Ramos (cell line): ENCODE measurements around the gene AAMP.

Source experiments
- in situ Hi-C: fragments of 300-500 bp; cut with MboI; formaldehyde crosslinking; loops from one replicate; pipeline ENCODE4 v1.14.3; 2022; ENCODE audit warnings: low sequenced_read_pairs; ENCODE audit not compliant: unreplicated experiment

The AAMP gene

DNA sequence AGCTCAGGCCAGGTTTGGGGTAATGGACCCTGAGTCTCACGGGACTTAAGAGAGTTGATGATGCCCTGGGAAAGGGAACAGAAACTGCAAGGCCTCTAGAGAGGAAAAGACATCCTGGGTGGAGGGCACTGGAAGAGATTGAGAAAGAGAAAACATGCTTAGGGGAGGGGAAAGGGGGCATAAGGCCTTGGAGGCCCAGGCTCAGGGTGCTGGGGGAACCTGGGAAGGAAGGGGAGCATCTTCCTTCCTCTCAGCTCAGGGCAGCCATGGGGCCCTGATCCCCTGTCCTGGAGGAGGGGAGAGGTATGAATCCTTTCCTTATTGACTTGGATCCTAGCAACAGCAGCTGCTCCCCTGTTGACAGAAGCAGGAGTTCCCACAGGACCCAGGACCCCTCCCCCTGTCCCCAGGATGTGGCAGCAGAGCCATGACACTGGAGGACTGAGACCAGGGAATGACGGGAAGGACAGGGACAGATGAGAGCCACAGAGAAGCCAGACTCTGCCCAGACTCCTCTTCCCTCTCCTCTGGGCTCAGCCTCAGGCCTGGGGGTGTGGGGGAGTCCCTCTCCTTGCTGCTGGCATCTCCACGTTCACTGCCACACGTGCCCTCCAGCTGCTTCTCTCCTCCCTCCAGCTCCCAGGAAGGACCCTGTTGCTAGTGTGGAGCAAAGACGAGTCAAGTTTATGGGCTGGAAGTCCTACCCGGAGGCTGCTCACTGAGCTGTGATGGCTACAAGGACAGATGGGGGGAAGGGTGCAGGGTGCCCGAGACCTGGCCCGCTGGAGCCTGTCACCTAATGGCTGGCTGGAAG lies 8.3 kb downstream of the AAMP start:
- in situ Hi-C loops, result no loop called here

- in situ Hi-C loops, result no loop called here
Observed at GRCh38 chr2:218260742-218261422, 9.1 kb downstream of the AAMP start, which contains the start of gene GPBAR1. TSS of gene GPBAR1 (plus strand) at chr2:218261015. CDS start at chr2:218262725, 1,710 bp downstream.

DNA sequence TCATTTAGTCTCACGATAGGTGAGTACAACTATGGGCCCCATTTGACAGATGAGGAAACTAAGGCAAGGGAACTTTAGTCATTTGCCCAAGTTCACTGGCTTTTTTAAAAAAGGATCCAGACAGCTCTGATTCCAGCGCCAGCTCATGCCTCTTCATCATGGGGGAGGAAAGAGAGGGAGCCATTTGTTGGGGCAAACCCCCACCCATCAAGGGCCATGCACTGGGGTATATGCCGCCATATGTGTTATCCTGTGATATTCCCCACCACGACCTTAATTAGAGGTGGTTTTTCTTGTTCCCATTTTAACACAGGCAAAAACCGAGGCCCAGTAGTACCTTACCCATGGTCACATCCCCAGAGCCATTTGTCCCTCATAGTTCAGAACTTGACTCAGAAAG lies 9.8 kb downstream of the AAMP start:
- in situ Hi-C loops, result no loop called here

DNA sequence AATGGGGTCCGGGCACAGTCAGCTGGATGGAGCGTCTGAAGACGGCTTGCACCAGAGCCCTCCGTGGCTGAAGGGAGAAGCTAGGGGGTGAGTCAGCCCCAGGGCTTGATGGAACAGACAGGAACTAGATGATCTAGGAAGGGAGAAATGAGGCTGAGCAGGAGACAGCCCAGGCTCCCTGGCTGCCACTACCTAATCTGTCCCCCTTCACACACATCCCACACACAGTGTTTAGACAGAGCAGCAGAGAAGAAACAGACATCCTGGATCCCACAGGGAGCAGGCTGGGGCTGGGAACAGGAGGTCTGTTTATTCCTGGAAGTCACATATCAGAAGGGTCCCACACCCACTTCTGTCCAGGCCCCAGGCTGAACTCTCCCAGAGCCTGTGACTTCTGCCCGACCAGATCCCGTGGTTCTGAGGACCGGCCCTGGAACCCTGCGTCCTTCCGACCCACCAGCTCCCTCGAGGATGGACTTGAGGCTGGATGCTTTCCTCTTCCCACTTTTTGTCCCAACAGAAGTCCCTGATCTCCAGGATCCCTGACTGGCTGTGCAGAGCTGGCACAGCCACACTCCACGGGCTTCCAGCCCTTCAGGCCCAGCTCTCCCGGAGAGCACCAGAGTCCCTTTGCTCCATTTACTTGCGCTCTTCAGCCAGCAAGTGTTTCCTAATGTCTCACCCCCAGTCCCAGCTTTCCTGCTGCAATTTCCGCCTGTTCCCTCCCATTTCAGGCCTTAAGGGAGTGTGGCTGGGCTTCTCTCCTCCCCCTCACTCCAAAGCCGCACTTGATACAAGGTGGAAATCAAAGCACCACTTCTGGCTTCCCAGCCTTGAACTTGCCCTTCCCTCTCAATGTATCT lies 10.6 kb downstream of the AAMP start:
- in situ Hi-C loops, result no loop called here

- in situ Hi-C loops, result no loop called here
Observed at GRCh38 chr2:218257390-218257981, 12.5 kb downstream of the AAMP start.

- in situ Hi-C loops, result no loop called here
Observed at GRCh38 chr2:218256612-218257350, 13.2 kb downstream of the AAMP start.

GRCh38 chr2:218255446-218255845 lies 14.5 kb downstream of the AAMP start:
- in situ Hi-C loops, result no loop called here

GRCh38 chr2:218253232-218253625 lies 16.7 kb downstream of the AAMP start:
- in situ Hi-C loops, result no loop called here

GRCh38 chr2:218252509-218253231 lies 17.3 kb downstream of the AAMP start:
- in situ Hi-C loops, result no loop called here

GRCh38 chr2:218249691-218250090 lies 20.2 kb downstream of the AAMP start:
- in situ Hi-C loops, result no loop called here

DNA sequence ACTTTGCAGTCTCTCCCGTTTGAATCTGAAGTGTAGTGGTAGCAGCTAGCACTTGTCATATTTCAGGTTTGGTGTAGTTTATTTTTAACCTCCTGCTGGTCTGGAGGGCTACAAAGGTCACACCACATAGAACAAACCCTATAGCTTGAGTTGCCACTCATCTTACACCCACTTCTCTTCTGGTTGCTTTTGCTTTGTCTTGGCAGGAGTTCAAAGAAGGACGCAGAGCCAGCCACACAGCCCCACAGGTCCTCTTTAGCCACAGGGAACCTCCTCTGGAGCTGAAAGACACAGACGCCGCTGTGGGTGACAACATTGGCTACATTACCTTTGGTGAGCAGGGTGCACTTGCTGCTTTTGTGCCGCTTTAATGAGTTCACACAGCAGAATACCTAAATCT lies 24.7 kb downstream of the AAMP start:
- in situ Hi-C loops, result no loop called here

GRCh38 chr2:218244665-218245064 lies 25.3 kb downstream of the AAMP start:
- in situ Hi-C loops, result no loop called here

GRCh38 chr2:218244204-218244603 lies 25.7 kb downstream of the AAMP start:
- in situ Hi-C loops, result no loop called here

DNA sequence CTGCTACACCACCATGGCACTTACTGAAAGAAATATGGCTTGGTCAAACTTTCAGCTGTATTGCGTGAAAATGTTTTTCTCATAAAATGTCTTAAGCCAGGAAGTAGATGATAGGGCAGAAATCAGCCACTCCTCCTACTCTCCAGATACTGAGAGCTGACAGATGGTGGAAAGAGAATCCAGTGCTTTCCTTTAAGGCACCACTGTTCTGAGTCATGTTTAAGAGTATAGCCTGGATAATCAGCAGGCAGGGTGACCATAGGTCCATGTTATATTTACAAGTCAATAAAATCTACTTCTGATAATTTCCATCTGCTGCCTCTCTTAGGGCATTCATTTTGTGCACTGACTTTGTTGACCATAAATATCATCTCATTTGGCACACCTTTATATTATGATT lies 31.1 kb downstream of the AAMP start:
- in situ Hi-C loops, result no loop called here

GRCh38 chr2:218236829-218237228 lies 33.1 kb downstream of the AAMP start:
- in situ Hi-C loops, result no loop called here

DNA sequence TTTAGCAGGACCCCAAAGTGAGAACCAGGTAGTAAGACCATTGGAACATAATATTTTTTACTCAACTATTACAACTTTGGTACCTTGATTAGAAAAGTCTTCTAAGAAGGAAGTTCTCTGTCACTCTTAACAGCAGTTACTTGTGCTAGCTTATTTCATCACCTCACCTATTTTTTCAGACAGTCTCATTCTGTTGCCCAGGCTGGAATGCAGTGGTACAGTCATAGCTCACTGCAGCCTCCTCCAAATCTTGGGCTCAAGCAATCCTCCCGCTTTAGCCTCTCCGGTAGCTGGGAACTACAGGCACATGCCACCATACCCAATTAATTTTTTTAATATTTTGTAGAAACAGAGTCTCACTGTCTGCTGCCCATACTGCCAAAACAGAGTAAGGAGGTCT lies 34.9 kb downstream of the AAMP start:
- in situ Hi-C loops, result no loop called here

- in situ Hi-C loops, result no loop called here
Observed at GRCh38 chr2:218234521-218234920, 35.4 kb downstream of the AAMP start.

GRCh38 chr2:218233543-218233942 lies 36.4 kb downstream of the AAMP start:
- in situ Hi-C loops, result no loop called here

- in situ Hi-C loops, result no loop called here
Observed at GRCh38 chr2:218230882-218231281, 39.1 kb downstream of the AAMP start.
